ENCODE results near the gene TNNI3.

DNA sequence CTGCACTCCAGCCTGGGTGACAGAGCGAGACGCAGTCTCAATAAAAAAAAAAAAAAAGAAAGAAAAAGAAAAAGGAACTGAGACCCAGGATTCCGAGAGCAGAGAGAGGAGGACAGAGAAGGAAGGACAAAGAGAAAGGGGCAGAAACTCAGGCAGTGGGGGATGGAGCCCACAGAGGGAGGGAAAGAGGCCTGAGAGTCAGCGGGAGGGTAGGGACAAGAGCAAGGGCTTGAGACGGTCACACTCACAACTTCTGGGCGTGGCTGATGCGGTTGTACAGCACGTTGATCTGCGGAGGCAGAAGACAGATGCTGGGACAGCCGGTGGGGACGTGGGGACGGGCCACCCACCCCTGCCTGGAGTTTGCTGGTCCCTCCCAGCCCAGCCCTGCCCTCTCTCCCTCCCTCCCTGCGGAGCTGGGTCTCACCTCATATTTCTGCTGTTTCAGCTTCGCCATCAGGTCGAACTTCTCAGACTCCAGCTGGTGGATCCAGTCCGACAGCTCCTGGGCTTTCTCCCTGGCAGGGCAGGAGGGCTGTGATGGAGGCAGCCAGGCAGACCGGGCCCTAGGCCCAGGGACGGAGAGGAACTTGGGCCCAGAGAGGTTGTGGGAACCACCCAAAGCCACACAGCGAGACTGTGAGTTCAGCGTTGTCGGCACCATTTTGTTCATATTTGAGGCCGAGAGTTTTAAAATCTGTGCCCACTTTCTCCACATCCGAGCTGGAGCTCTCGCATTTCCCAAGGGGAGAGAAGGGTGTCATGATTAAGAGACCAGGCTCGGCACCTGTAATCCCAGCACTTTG lies 23.7 kb downstream of the TNNI3 start:
- TF ChIP-seq, protein P1, sequence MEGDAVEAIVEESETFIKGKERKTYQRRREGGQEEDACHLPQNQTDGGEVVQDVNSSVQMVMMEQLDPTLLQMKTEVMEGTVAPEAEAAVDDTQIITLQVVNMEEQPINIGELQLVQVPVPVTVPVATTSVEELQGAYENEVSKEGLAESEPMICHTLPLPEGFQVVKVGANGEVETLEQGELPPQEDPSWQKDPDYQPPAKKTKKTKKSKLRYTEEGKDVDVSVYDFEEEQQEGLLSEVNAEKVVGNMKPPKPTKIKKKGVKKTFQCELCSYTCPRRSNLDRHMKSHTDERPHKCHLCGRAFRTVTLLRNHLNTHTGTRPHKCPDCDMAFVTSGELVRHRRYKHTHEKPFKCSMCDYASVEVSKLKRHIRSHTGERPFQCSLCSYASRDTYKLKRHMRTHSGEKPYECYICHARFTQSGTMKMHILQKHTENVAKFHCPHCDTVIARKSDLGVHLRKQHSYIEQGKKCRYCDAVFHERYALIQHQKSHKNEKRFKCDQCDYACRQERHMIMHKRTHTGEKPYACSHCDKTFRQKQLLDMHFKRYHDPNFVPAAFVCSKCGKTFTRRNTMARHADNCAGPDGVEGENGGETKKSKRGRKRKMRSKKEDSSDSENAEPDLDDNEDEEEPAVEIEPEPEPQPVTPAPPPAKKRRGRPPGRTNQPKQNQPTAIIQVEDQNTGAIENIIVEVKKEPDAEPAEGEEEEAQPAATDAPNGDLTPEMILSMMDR (conservative IDR thresholded peaks at IDR 0.05): no peak
- no peak for TF ChIP-seq ZFX (IDR thresholded peaks at IDR 0.05)

Measured in C4-2B (cell line).